Caco-2 (cell line): ENCODE data around the gene TWIST1. TPM values are rescaled to one million over a fixed set of nuclear protein-coding genes. Genes with fewer than 3 reads are reported as not detected.

Experiments used
- BruUV-seq: library from RNA; stranded (reverse); fragments of 400-500 nt; replicated peaks from 2 replicates; lab custom pipeline; 2021; lab: Mats Ljungman, UMichigan
- CTCF ChIA-PET: fragments of 300-600 bp; sonication (Branson Sonifier 250); formaldehyde crosslinking; loops from one replicate; lab custom pipeline; 2022; ENCODE audit warnings: antibody characterized with exemption; lab: Charles Lee
- POLR2A ChIA-PET: fragments of 300-600 bp; sonication (Branson Sonifier 250); formaldehyde crosslinking; loops from one replicate; lab custom pipeline; 2022; ENCODE audit warnings: antibody characterized with exemption; lab: Charles Lee
- DNase-seq, 2 experiments: peaks; one replicate each; pipeline versions ENCODE4 v3.0.0 to v3.0.0-alpha.2; 2020 to 2022
- H3K27me3 ChIP-seq: replicated peaks from 2 replicates; pipeline ENCODE4 v1.6.0; 2011; ENCODE audit warnings: low read length; ENCODE audit not compliant: control insufficient read depth, insufficient read depth
- H3K36me3 ChIP-seq: 2 replicates; pipeline ENCODE4 v1.5.1; 2011; ENCODE audit warnings: low read length; ENCODE audit not compliant: control insufficient read depth, insufficient read depth
- H3K4me1 ChIP-seq: fragments of 250-450 bp; sonication (Bioruptor Pico); 2 replicates; pipeline ENCODE4 v1.5.1; 2020; ENCODE audit warnings: mild to moderate bottlenecking
- H3K4me3 ChIP-seq: 2 replicates; pipeline ENCODE4 v1.5.1; 2011; ENCODE audit warnings: low read depth, mild to moderate bottlenecking, control low read depth, low read length
- H3K9me3 ChIP-seq: fragments of 250-450 bp; sonication (Bioruptor Pico); 2 replicates; pipeline ENCODE4 v1.5.1; 2020; ENCODE audit warnings: mild to moderate bottlenecking, moderate library complexity
- H3K27ac Mint-ChIP-seq: one replicate; pipeline ENCODE4 v1.8.0; 2022; ENCODE audit warnings: mixed read lengths; ENCODE audit not compliant: unreplicated experiment
- H3K27me3 Mint-ChIP-seq: one replicate; pipeline ENCODE4 v1.8.0; 2022; ENCODE audit warnings: mixed read lengths; ENCODE audit not compliant: insufficient read depth, unreplicated experiment
- H3K36me3 Mint-ChIP-seq: one replicate; pipeline ENCODE4 v1.8.0; 2022; ENCODE audit warnings: mild to moderate bottlenecking, mixed read lengths; ENCODE audit not compliant: insufficient read depth, unreplicated experiment
- H3K4me1 Mint-ChIP-seq: one replicate; pipeline ENCODE4 v1.8.0; 2022; ENCODE audit warnings: low read depth, mixed read lengths; ENCODE audit not compliant: unreplicated experiment
- H3K4me3 Mint-ChIP-seq: one replicate; pipeline ENCODE4 v1.8.0; 2022; ENCODE audit warnings: mild to moderate bottlenecking, moderate library complexity, mixed read lengths; ENCODE audit not compliant: unreplicated experiment
- H3K9me3 Mint-ChIP-seq: one replicate; pipeline ENCODE4 v1.8.0; 2022; ENCODE audit warnings: mixed read lengths; ENCODE audit not compliant: unreplicated experiment
- CTCF ChIP-seq, 2 experiments: fragments of 200-600 bp in 1 of 2; IDR thresholded peaks; 1 replicate in 1 of 2; 2 replicates in 1 of 2; pipeline versions ENCODE4 v1.5.1 to v1.8.0; 2011 to 2022; ENCODE audit warnings: antibody characterized with exemption in 1 of 2, control low read depth in 1 of 2, inconsistent platforms in 1 of 2, low read depth in 1 of 2, low read length in 1 of 2, mild to moderate bottlenecking in 1 of 2, moderate library complexity in 1 of 2; ENCODE audit not compliant: insufficient read depth in 1 of 2, severe bottlenecking in 1 of 2, unreplicated experiment in 1 of 2
- intact Hi-C: fragments of 100-400 bp; cut with micrococcal nuclease; formaldehyde crosslinking; loops from one replicate; pipeline ENCODE4 v1.10.0; 2022; ENCODE audit not compliant: unreplicated experiment
- total RNA-seq: library from RNA; stranded (reverse); gene quantifications from 2 replicates; pipeline ENCODE4 v1.2.3, GENCODE V29; 2022

Gene TWIST1
- total RNA-seq, 1 experiment from 2014 or later = not detected

- no peak for DNase-seq
- Mint-ChIP-seq H3K27me3 (peaks cover 5% of the 10 kb centered on the region), H3K9me3 (no peaks in the 10 kb centered on the region), H3K4me1 (no peaks in the 10 kb centered on the region), H3K27ac (no peak overlapping the region), H3K4me3 (no peak overlapping the region), H3K36me3 (no peaks in the 10 kb centered on the region)
- Histone ChIP-seq H3K36me3 (no peaks in the 10 kb centered on the region), H3K4me3 (no peak overlapping the region), H3K9me3 (no peaks in the 10 kb centered on the region), H3K27me3 (no peaks in the 10 kb centered on the region), H3K4me1 (no peaks in the 10 kb centered on the region)
- no TSS peak for BruUV-seq
- TF ChIP-seq CTCF (IDR thresholded peaks at IDR 0.05; ENCODE audit: insufficient read depth in 1 of 2, low read depth in 1 of 2, low read length in 1 of 2, severe bottlenecking in 1 of 2, unreplicated experiment in 1 of 2) = no peak
- intact Hi-C loops = no loop called here
- ChIA-PET CTCF (no interaction called here), POLR2A (no interaction called here)
Measured at GRCh38 chr7:19139706-19140327, 22.4 kb upstream of the TWIST1 start.

GRCh38 chr7:19133886-19134285, 16.4 kb upstream of the TWIST1 start:
- no peak overlapping the region for H3K4me3 Mint-ChIP-seq

GRCh38 chr7:19133390-19133789, 16.0 kb upstream of the TWIST1 start:
- no peak for TF ChIP-seq CTCF (IDR thresholded peaks at IDR 0.05; ENCODE audit: insufficient read depth in 1 of 2, low read depth in 1 of 2, low read length in 1 of 2, severe bottlenecking in 1 of 2, unreplicated experiment in 1 of 2)
- H3K27ac Mint-ChIP-seq = no peak overlapping the region
- DNase-seq = no peak
- no peaks in the 10 kb centered on the region for H3K4me1 Mint-ChIP-seq
- no peaks in the 10 kb centered on the region for H3K27me3 Mint-ChIP-seq
- Histone ChIP-seq H3K27me3 (no peaks in the 10 kb centered on the region), H3K4me1 (no peaks in the 10 kb centered on the region), H3K36me3 (no peaks in the 10 kb centered on the region), H3K9me3 (no peaks in the 10 kb centered on the region), H3K4me3 (no peak overlapping the region)
- BruUV-seq = no TSS peak
- intact Hi-C loops = no loop called here
- no peak overlapping the region for H3K4me3 Mint-ChIP-seq
- POLR2A ChIA-PET = no interaction called here
- CTCF ChIA-PET = no interaction called here
- no peaks in the 10 kb centered on the region for H3K36me3 Mint-ChIP-seq
- H3K9me3 Mint-ChIP-seq = no peaks in the 10 kb centered on the region

More at GRCh38 chr7:19133886-19134285, 16.4 kb upstream of the TWIST1 start:
- H3K27me3 Mint-ChIP-seq = no peaks in the 10 kb centered on the region
- no peaks in the 10 kb centered on the region for H3K36me3 Mint-ChIP-seq
- Histone ChIP-seq H3K27me3 (no peaks in the 10 kb centered on the region), H3K4me3 (no peak overlapping the region), H3K9me3 (no peaks in the 10 kb centered on the region), H3K36me3 (no peaks in the 10 kb centered on the region), H3K4me1 (no peaks in the 10 kb centered on the region)
- CTCF ChIA-PET = no interaction called here
- intact Hi-C loops = no loop called here
- POLR2A ChIA-PET = no interaction called here
- DNase-seq = no peak
- TF ChIP-seq CTCF (IDR thresholded peaks at IDR 0.05; ENCODE audit: insufficient read depth in 1 of 2, low read depth in 1 of 2, low read length in 1 of 2, severe bottlenecking in 1 of 2, unreplicated experiment in 1 of 2) = no peak
- BruUV-seq = no TSS peak
- no peak overlapping the region for H3K27ac Mint-ChIP-seq
- H3K4me1 Mint-ChIP-seq = no peaks in the 10 kb centered on the region
- H3K9me3 Mint-ChIP-seq = no peaks in the 10 kb centered on the region
